ENCODE results near the gene PDE11A. TPM values are rescaled to one million over a fixed set of nuclear protein-coding genes. Genes with fewer than 3 reads are reported as not detected.

Gene PDE11A
- total RNA-seq (1 to 10 TPM in 1 of 2 donors, under 1 TPM in 1; 0.78 to 1.2 TPM), polyA plus RNA-seq (under 1 TPM; 0.03 to 0.38 TPM)
- long read RNA-seq, donor 1, partial matches to known transcripts = 1 of 2 reads
- long read RNA-seq, donor 1, other reads (novel, unspliced or antisense) = 1 of 2 reads
- long read RNA-seq, donor 2, partial matches to known transcripts = 2 of 3 reads
- long read RNA-seq, donor 2, other reads (novel, unspliced or antisense) = 1 of 3 reads

- ATAC-seq (ENCODE audit: low FRiP score) (peak; percentile 92), DNase-seq (peak; percentile 90 to 94)
- H3K27ac ChIP-seq (ENCODE audit: low read depth in 1 of 2, low read length in 2 of 2) = no peak within 1 kb of the TSS
- intact Hi-C loops (cut with DNase I) = no loop called here
- no peaks in the 10 kb centered on the region for H3K36me3 ChIP-seq (ENCODE audit: control insufficient read depth in 1 of 2, insufficient read depth in 2 of 2, low read length in 1 of 2)
- H3K4me1 ChIP-seq (ENCODE audit: control insufficient read depth in 1 of 2, insufficient read depth in 2 of 2, low read length in 2 of 2) = no peaks in the 10 kb centered on the region
- no peaks in the 10 kb centered on the region for H3K9me3 ChIP-seq (ENCODE audit: control insufficient read depth, low read length)
- peak within 1 kb of the TSS; percentile 3 to 9 for H3K4me3 ChIP-seq (ENCODE audit: low read length in 2 of 2)
- H3K27me3 ChIP-seq (ENCODE audit: control insufficient read depth in 1 of 2, insufficient read depth in 2 of 2, low read length in 1 of 2) = peaks cover 0 to under 1% of the 10 kb centered on the region in 2 donors
- WGBS, 2 donors = 1% methylated on average over 42 to 44 of the region's 44 CpGs
These were observed at the start of gene PDE11A for GRCh38 chr2:178072383-178073301. PDE11A (minus strand) TSS chr2:178072777; CDS start chr2:178072437, 340 bp downstream.

GRCh38 chr2:178119179-178119922 lies 46.8 kb upstream of the PDE11A start:
- ATAC-seq (ENCODE audit: low FRiP score) (no peak), DNase-seq (no peak)
- intact Hi-C loops (cut with DNase I) = loop anchor here in 1 of 2 donors (10.0 kb wide), 1 partner anchor 295 kb away; no protein-coding TSS in a partner anchor
- 93 to 94% methylated on average over 3 of the region's 3 CpGs for WGBS, 2 donors
- H3K36me3 ChIP-seq (ENCODE audit: control insufficient read depth in 1 of 2, insufficient read depth in 2 of 2, low read length in 1 of 2) = peaks cover 2 to 3% of the 10 kb centered on the region in 2 donors
- no peaks in the 10 kb centered on the region for H3K27me3 ChIP-seq (ENCODE audit: control insufficient read depth in 1 of 2, insufficient read depth in 2 of 2, low read length in 1 of 2)
- H3K4me1 ChIP-seq (ENCODE audit: control insufficient read depth in 1 of 2, insufficient read depth in 2 of 2, low read length in 2 of 2) = no peaks in the 10 kb centered on the region
- no peak overlapping the region for H3K27ac ChIP-seq (ENCODE audit: low read depth in 1 of 2, low read length in 2 of 2)
- no peaks in the 10 kb centered on the region for H3K9me3 ChIP-seq (ENCODE audit: control insufficient read depth, low read length)
- H3K4me3 ChIP-seq (ENCODE audit: low read length in 2 of 2) = no peak overlapping the region

- no peak for ATAC-seq (ENCODE audit: low FRiP score)
- no peak overlapping the region for H3K4me3 ChIP-seq (ENCODE audit: low read length in 2 of 2)
- intact Hi-C loops (cut with DNase I) = loop anchor here in 1 of 2 donors (10.0 kb wide), 1 partner anchor 297 kb away; no protein-coding TSS in a partner anchor
- no peaks in the 10 kb centered on the region for H3K4me1 ChIP-seq (ENCODE audit: control insufficient read depth in 1 of 2, insufficient read depth in 2 of 2, low read length in 2 of 2)
- H3K36me3 ChIP-seq (ENCODE audit: control insufficient read depth in 1 of 2, insufficient read depth in 2 of 2, low read length in 1 of 2) = peaks cover 2% of the 10 kb centered on the region in 2 donors
- DNase-seq = no peak
- H3K27me3 ChIP-seq (ENCODE audit: control insufficient read depth in 1 of 2, insufficient read depth in 2 of 2, low read length in 1 of 2) = no peaks in the 10 kb centered on the region
- no peak overlapping the region for H3K27ac ChIP-seq (ENCODE audit: low read depth in 1 of 2, low read length in 2 of 2)
- 93 to 94% methylated on average over 1 of the region's 1 CpG for WGBS, 2 donors
- no peaks in the 10 kb centered on the region for H3K9me3 ChIP-seq (ENCODE audit: control insufficient read depth, low read length)
These were observed 45.1 kb upstream of the PDE11A start for GRCh38 chr2:178117725-178118124.

- Histone ChIP-seq H3K4me3 (ENCODE audit: low read length in 2 of 2) (no peak overlapping the region), H3K27ac (ENCODE audit: low read depth in 1 of 2, low read length in 2 of 2) (no peak overlapping the region), H3K9me3 (ENCODE audit: control insufficient read depth, low read length) (no peaks in the 10 kb centered on the region), H3K27me3 (ENCODE audit: control insufficient read depth in 1 of 2, insufficient read depth in 2 of 2, low read length in 1 of 2) (no peaks in the 10 kb centered on the region), H3K4me1 (ENCODE audit: control insufficient read depth in 1 of 2, insufficient read depth in 2 of 2, low read length in 2 of 2) (peaks cover 0 to 2% of the 10 kb centered on the region in 2 donors), H3K36me3 (ENCODE audit: control insufficient read depth in 1 of 2, insufficient read depth in 2 of 2, low read length in 1 of 2) (no peaks in the 10 kb centered on the region)
- ATAC-seq (ENCODE audit: low FRiP score) (no peak), DNase-seq (no peak)
- intact Hi-C loops (cut with DNase I) = loop anchor here in 1 of 2 donors (10.0 kb wide), 1 partner anchor 300 kb away; no protein-coding TSS in a partner anchor
These were observed 42.7 kb upstream of the PDE11A start for GRCh38 chr2:178115271-178115670.

DNA sequence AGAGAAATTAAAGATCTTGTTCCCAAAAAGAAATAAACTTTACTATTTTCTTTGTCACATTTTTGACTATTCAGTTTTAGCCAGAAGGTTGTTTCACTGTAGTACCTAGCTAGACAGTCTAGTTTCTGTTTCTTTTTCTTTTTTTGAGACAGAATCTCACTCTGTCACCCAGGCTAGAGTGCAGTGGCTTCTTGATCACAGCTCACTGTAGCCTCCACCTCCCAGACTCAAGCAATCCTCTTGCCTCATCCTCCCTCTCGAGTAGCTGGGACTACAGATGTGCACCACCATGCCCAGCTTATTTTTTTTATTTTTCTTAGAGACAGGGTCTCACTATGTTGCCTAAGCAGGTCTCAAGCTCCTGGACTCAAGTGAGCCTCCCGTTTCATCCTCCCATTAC lies 41.9 kb upstream of the PDE11A start:
- no peak for DNase-seq
- peaks cover 0 to 2% of the 10 kb centered on the region in 2 donors for H3K4me1 ChIP-seq (ENCODE audit: control insufficient read depth in 1 of 2, insufficient read depth in 2 of 2, low read length in 2 of 2)
- ATAC-seq (ENCODE audit: low FRiP score) = no peak
- 85 to 96% methylated on average over 2 of the region's 2 CpGs for WGBS, 2 donors
- no peaks in the 10 kb centered on the region for H3K36me3 ChIP-seq (ENCODE audit: control insufficient read depth in 1 of 2, insufficient read depth in 2 of 2, low read length in 1 of 2)
- intact Hi-C loops (cut with DNase I) = loop anchor here in 1 of 2 donors (5.0 to 10.0 kb wide), 2 partner anchors 78 to 300 kb away; partner anchors contain the start of gene OSBPL6
- no peak overlapping the region for H3K4me3 ChIP-seq (ENCODE audit: low read length in 2 of 2)
- no peaks in the 10 kb centered on the region for H3K27me3 ChIP-seq (ENCODE audit: control insufficient read depth in 1 of 2, insufficient read depth in 2 of 2, low read length in 1 of 2)
- no peaks in the 10 kb centered on the region for H3K9me3 ChIP-seq (ENCODE audit: control insufficient read depth, low read length)
- H3K27ac ChIP-seq (ENCODE audit: low read depth in 1 of 2, low read length in 2 of 2) = no peak overlapping the region

DNA sequence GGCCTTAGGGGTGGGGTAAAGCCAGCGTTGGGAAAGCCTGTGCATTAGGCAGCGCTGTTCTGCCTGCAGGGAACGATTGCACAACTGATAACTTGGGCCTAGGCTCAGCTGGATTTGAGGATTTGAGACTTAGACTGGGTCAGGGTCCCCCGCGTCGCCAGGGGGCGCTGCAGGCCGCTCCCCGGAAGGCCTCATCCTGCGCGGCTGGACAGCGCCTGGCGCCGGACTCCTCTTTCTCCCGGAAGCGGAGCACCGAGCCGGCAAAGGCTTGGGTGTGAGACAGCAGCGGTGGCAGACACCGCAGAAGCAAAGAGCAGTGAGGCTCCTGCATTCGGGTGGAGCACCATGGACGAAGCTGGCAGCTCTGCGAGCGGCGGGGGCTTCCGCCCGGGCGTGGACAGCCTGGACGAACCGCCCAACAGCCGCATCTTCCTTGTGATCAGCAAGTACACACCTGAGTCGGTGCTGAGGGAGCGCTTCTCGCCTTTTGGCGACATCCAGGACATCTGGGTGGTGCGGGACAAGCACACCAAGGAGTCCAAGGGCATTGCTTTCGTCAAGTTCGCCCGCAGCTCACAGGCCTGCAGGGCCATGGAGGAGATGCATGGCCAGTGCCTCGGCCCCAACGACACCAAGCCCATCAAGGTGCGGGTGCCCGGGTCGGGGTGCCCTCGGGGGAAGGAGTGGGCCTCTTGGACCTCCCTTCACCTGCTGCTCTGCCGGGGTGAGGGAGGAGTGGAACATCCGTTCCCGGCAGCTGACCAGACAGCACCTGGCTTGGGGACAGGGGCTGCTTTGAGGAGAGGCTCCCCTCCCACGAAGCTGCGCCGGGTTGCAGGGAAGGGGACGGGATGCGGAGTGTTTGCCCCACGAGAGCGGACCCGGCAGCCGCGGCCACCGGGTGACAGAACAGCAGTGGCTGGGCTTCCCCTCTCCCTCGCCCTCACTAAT lies 39.9 kb upstream of the PDE11A start, which contains the start of gene RBM45:
Gene RBM45 (plus strand): TSS at position 236 of the 951 bp plus-strand sequence. CDS start 110 bp downstream, at position 346.
- Histone ChIP-seq H3K27me3 (ENCODE audit: control insufficient read depth in 1 of 2, insufficient read depth in 2 of 2, low read length in 1 of 2) (no peaks in the 10 kb centered on the region), H3K27ac (ENCODE audit: low read depth in 1 of 2, low read length in 2 of 2) (peak within 1 kb of the TSS in 1 of 2 donors; percentile 66), H3K9me3 (ENCODE audit: control insufficient read depth, low read length) (no peaks in the 10 kb centered on the region), H3K4me3 (ENCODE audit: low read length in 2 of 2) (peak within 1 kb of the TSS; percentile 69 to 83), H3K4me1 (ENCODE audit: control insufficient read depth in 1 of 2, insufficient read depth in 2 of 2, low read length in 2 of 2) (peaks cover 0 to 2% of the 10 kb centered on the region in 2 donors), H3K36me3 (ENCODE audit: control insufficient read depth in 1 of 2, insufficient read depth in 2 of 2, low read length in 1 of 2) (no peaks in the 10 kb centered on the region)
- 0 to 1% methylated on average over 60 of the region's 60 CpGs for WGBS, 2 donors
- DNase-seq (peak; percentile 95 to 97), ATAC-seq (ENCODE audit: low FRiP score) (peak; percentile 99)
- intact Hi-C loops (cut with DNase I) = loop anchor here in 1 of 2 donors (5.0 to 10.0 kb wide), 2 partner anchors 80 to 302 kb away; partner anchors contain the start of gene OSBPL6

DNA sequence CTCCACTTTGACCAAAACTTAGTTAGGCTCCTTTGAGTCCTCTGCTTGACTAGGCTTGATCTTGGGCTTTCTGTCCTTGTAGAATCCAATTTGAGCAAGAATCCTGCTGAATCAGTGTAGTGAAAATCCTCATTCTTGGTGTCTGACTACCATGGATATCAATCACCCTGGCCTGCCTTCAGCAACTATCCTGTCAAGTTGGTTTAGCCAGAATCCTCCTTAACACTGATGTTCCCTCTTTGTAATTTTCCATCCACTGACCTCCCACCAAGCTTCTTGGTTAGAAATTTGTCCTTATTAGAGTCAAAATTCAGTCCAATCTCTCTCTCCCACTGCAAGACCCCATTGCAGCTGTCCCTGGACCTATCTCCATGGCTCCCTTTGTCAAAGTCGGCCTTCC lies 39.2 kb upstream of the PDE11A start:
- H3K27ac ChIP-seq (ENCODE audit: low read depth in 1 of 2, low read length in 2 of 2) = peak overlapping the region in 1 of 2 donors; percentile 28
- H3K4me3 ChIP-seq (ENCODE audit: low read length in 2 of 2) = no peak overlapping the region
- H3K36me3 ChIP-seq (ENCODE audit: control insufficient read depth in 1 of 2, insufficient read depth in 2 of 2, low read length in 1 of 2) = no peaks in the 10 kb centered on the region
- H3K4me1 ChIP-seq (ENCODE audit: control insufficient read depth in 1 of 2, insufficient read depth in 2 of 2, low read length in 2 of 2) = peaks cover 0 to 2% of the 10 kb centered on the region in 2 donors
- intact Hi-C loops (cut with DNase I) = loop anchor here in 1 of 2 donors (5.0 to 10.0 kb wide), 2 partner anchors 81 to 303 kb away; partner anchors contain the start of gene OSBPL6
- ATAC-seq (ENCODE audit: low FRiP score) (no peak), DNase-seq (no peak)
- no peaks in the 10 kb centered on the region for H3K9me3 ChIP-seq (ENCODE audit: control insufficient read depth, low read length)
- no peaks in the 10 kb centered on the region for H3K27me3 ChIP-seq (ENCODE audit: control insufficient read depth in 1 of 2, insufficient read depth in 2 of 2, low read length in 1 of 2)
- 97% methylated on average over 1 of the region's 1 CpG for WGBS, 2 donors
